ENCODE results near the gene SETX.

Gene SETX

GRCh38 chr9:132351404-132352045 lies 3.3 kb downstream of the SETX start:
- no peak for DNase-seq (ENCODE audit: low read depth)

GRCh38 chr9:132350861-132351315 lies 3.9 kb downstream of the SETX start:
- no peak for DNase-seq (ENCODE audit: low read depth)

GRCh38 chr9:132348676-132349075 lies 6.1 kb downstream of the SETX start:
- no peak for DNase-seq (ENCODE audit: low read depth)

GRCh38 chr9:132346177-132346576 lies 8.6 kb downstream of the SETX start:
- no peak for DNase-seq (ENCODE audit: low read depth)

- no peak for DNase-seq (ENCODE audit: low read depth)
Measured at GRCh38 chr9:132341177-132341840, 13.5 kb downstream of the SETX start.

- DNase-seq (ENCODE audit: low read depth): no peak
Measured at GRCh38 chr9:132334364-132334763, 20.4 kb downstream of the SETX start.

GRCh38 chr9:132333556-132333955 lies 21.2 kb downstream of the SETX start:
- no peak for DNase-seq (ENCODE audit: low read depth)

GRCh38 chr9:132328580-132328979 lies 26.2 kb downstream of the SETX start:
- no peak for DNase-seq (ENCODE audit: low read depth)

GRCh38 chr9:132327537-132327936 lies 27.2 kb downstream of the SETX start:
- no peak for DNase-seq (ENCODE audit: low read depth)

GRCh38 chr9:132324425-132324824 lies 30.4 kb downstream of the SETX start:
- DNase-seq (ENCODE audit: low read depth): no peak

GRCh38 chr9:132319421-132320110 lies 35.2 kb downstream of the SETX start:
- DNase-seq (ENCODE audit: low read depth): no peak

GRCh38 chr9:132312873-132313272 lies 41.9 kb downstream of the SETX start:
- no peak for DNase-seq (ENCODE audit: low read depth)

GRCh38 chr9:132312426-132312825 lies 42.4 kb downstream of the SETX start:
- no peak for DNase-seq (ENCODE audit: low read depth)

GRCh38 chr9:132311978-132312377 lies 42.8 kb downstream of the SETX start:
- DNase-seq (ENCODE audit: low read depth): no peak

GRCh38 chr9:132309056-132309455 lies 45.7 kb downstream of the SETX start:
- no peak for DNase-seq (ENCODE audit: low read depth)

- DNase-seq (ENCODE audit: low read depth): no peak
Measured at GRCh38 chr9:132301521-132301920, 53.3 kb downstream of the SETX start.

- no peak for DNase-seq (ENCODE audit: low read depth)
Measured at GRCh38 chr9:132299221-132299620, 55.6 kb downstream of the SETX start.

GRCh38 chr9:132295181-132295580 lies 59.6 kb downstream of the SETX start:
- DNase-seq (ENCODE audit: low read depth): no peak

- DNase-seq (ENCODE audit: low read depth): no peak
Measured at GRCh38 chr9:132293145-132293721, 61.6 kb downstream of the SETX start.

- DNase-seq (ENCODE audit: low read depth): no peak
Measured at GRCh38 chr9:132288966-132289365, 65.8 kb downstream of the SETX start.

GRCh38 chr9:132288361-132288760 lies 66.4 kb downstream of the SETX start:
- DNase-seq (ENCODE audit: low read depth): no peak

GRCh38 chr9:132287256-132287760 lies 67.5 kb downstream of the SETX start:
- DNase-seq (ENCODE audit: low read depth): no peak

GRCh38 chr9:132283863-132284262 lies 70.9 kb downstream of the SETX start:
- DNase-seq (ENCODE audit: low read depth): no peak
